ENCODE results near the gene CHKA.

GRCh38 chr11:68165601-68166000 is 44.4 kb upstream of the CHKA start:
- TF ChIP-seq NFIC (IDR thresholded peaks at IDR 0.05): no peak
- TF ChIP-seq, protein P1, sequence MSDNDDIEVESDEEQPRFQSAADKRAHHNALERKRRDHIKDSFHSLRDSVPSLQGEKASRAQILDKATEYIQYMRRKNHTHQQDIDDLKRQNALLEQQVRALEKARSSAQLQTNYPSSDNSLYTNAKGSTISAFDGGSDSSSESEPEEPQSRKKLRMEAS (IDR thresholded peaks at IDR 0.05): no peak
- no peak for TF ChIP-seq YY1 (IDR thresholded peaks at IDR 0.05; ENCODE audit: low read depth)
- TF ChIP-seq EP300 (IDR thresholded peaks at IDR 0.05; ENCODE audit: borderline replicate concordance): no peak
